ENCODE data around the gene TOP3A.

DNA sequence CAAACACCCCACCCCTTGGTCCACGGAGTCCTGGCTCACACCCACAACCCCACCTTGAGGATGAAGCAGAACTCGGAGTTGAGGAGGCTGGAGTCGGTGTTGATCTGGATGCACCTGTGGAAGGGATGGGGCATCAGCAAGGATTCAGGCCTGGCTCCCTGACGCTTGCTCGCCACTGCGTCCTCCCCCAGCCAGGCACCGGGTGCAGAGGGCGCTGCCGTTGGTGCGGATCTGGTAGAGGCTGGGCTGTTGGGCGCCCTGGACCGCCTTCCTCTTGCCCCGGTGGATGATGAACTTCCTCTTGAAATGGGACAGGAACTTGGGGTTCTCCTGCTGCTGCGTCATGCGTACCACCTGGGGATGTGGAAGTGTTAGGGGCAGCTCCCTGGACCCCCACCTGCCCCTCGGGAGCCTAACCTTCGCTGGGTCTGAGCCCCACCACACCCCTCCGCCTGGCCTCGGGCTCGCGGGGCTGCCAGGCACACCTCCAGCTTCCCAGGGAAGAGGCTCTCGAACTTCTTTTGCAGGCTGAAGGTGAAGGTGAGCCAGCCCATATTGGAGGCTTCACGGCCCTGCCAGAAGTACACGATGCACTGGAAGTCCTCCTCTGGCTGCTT lies 68.6 kb downstream of the TOP3A start:
- TF ChIP-seq, protein P1, sequence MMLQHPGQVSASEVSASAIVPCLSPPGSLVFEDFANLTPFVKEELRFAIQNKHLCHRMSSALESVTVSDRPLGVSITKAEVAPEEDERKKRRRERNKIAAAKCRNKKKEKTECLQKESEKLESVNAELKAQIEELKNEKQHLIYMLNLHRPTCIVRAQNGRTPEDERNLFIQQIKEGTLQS (IDR thresholded peaks at IDR 0.05), result no peak
- no peak for TF ChIP-seq EZH2 (IDR thresholded peaks at IDR 0.05)
- TF ChIP-seq, protein P2, sequence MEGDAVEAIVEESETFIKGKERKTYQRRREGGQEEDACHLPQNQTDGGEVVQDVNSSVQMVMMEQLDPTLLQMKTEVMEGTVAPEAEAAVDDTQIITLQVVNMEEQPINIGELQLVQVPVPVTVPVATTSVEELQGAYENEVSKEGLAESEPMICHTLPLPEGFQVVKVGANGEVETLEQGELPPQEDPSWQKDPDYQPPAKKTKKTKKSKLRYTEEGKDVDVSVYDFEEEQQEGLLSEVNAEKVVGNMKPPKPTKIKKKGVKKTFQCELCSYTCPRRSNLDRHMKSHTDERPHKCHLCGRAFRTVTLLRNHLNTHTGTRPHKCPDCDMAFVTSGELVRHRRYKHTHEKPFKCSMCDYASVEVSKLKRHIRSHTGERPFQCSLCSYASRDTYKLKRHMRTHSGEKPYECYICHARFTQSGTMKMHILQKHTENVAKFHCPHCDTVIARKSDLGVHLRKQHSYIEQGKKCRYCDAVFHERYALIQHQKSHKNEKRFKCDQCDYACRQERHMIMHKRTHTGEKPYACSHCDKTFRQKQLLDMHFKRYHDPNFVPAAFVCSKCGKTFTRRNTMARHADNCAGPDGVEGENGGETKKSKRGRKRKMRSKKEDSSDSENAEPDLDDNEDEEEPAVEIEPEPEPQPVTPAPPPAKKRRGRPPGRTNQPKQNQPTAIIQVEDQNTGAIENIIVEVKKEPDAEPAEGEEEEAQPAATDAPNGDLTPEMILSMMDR (IDR thresholded peaks at IDR 0.05 in 2 of 3, conservative IDR thresholded peaks at IDR 0.05 in 1 of 3; ENCODE audit: borderline replicate concordance in 1 of 3, insufficient read depth in 1 of 3, low read depth in 2 of 3, low read length in 2 of 3), result no peak
- no peak for TF ChIP-seq POLR2A (IDR thresholded peaks at IDR 0.05; ENCODE audit: borderline replicate concordance, extremely low read depth, insufficient read depth, insufficient read length)
- no peak for TF ChIP-seq EGR1 (IDR thresholded peaks at IDR 0.05; ENCODE audit: low read depth)
